Left lobe of liver (tissue), 2 donors: ENCODE data around the gene RIBC2. TPM values are rescaled to one million over a fixed set of nuclear protein-coding genes. Genes with fewer than 3 reads are reported as not detected.
"Not testable (repeated sequence)": the region's sequence is repeated elsewhere in the genome, so short reads cannot be mapped to it uniquely, and the experiment has no call there.

Experiments
- ATAC-seq: fragments of 200-7000 bp; cut with Tn5 transposase; one replicate; pipeline ENCODE4 v1.9.1; 2020; ENCODE audit warnings: mild to moderate bottlenecking, moderate library complexity
- DNase-seq: peaks from one replicate; pipeline ENCODE4 v3.0.0-alpha.2; 2020; ENCODE audit warnings: low spot score
- total RNA-seq: library from RNA; stranded (reverse); gene quantifications from one replicate; pipeline ENCODE4 v1.2.1, GENCODE V29; 2021
- donor health status: DM: no; HTN: no; CAD: no; lungs with moderate emphysema.
- donor health status: DM: no; HTN: yes; CAD: no.

RIBC2 gene
- total RNA-seq, 1 donor from 2014 or later = not detected

DNA sequence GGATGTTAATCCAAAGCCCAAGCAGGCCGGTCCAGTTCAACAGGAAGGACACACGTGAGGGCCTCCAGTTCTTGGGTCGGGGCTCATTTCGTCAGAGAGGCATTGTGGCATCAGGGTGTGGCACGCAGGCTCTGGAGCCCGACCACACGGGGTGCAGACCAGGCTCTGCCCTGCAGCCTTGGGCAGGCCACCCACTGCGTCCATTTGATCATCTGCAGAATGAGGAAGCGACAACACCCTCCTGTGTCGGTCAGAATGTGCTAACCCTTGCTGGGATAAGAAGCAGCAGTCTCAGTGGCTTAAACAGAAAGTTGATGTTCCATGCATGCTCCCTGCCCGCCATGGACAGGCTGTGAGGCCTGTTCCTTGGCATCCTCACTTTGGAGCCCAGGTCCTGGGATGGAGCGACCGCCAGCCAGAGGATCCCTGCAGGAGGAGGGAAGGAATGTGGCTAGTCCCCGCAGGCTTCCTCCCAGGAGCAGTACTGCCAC, 10.8 kb downstream of the RIBC2 start:
- ATAC-seq (no peak), DNase-seq (peak; percentile 42)

DNA sequence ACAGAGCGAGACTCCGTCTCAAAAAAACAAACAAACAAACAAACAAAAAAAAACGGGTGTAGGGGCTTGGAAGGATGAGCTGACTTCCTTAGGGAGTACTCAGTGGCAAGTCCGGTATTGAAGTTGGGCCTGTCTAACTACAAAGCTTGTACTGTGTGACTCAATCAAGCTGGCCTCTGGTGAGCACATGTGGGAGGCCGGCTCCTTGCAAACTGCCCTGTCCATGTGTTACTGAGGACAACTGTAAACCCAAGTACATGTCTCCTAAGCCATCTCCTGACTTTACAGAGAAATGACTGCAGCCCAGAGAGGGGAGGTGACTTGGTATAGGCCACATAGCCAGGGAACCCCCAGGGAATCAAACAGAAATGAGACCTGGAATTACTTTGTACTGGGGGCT, 11.6 kb downstream of the RIBC2 start:
- ATAC-seq (no peak), DNase-seq (peak; percentile 1)

DNA sequence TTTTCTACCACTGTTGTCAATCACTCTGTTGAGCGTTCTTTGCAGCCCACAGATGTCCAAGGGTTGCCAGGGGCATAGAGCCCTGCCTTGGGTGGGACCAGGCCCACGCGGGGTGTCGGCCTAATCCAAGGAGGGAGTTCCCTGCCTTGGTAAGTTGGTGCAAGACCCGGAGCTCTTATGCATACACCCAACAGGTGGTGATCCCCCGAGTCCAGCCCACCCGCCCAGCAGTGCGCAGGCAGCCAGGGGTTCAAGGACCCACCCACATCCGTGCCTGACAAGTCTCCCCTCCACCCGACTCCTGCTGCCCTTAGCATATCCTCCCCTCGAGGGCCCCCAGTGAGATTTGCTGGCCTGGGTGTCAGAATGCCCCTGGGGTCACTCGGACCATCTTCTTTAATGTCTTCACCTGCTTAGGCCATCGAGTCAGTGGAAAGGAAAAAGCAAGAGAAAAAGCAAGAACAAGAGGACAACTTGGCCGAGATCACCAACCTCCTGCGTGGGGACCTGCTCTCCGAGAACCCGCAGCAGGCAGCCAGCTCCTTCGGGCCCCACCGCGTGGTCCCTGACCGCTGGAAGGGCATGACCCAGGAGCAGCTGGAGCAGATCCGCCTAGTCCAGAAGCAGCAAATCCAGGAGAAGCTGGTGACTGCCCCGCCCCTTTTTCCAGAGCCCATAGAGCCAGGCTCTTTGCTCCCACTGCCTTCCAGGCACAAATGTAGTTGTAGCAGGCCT, 12.2 kb downstream of the RIBC2 start:
- DNase-seq = peak; percentile 28
- no peak for ATAC-seq

DNA sequence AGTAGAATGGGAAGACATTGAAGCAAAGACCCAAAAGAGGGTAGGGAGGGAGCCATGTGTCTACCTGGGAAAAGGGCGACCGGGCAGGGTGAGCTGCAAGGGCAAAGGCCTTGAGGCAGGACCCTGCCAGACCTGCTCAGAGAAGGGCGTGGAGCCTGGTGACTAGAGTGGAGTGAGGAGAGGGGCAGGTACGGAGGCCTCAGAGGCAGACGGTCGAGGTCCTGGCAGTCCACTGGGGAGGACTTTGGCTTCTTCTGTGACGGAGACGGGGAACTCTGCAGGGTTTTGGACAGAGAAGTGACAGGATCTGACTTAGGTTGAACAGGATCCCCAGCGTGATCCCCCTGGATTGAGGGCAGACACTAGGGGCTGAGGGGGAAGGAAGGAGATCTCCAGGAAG, 12.9 kb downstream of the RIBC2 start:
- DNase-seq (no peak), ATAC-seq (no peak)

DNA sequence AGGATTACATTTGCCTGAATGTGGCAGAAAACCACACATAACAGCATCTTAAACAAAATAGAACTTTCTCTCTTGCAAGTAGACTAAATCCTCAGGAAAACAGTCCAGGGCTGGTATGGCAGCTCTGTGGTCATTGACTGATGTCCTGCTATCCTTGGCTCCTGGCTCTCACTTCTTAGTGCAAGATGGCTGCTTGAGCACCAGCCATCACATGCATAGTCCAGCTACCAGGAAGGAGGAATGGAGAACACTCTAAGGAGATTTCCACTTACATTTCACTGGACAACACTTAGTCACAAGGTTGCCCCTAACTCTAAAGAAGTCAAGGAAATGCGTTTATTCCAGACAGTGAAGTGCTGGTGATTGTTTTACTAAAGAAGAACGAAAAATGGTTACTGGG, 13.6 kb downstream of the RIBC2 start:
- DNase-seq (no peak), ATAC-seq (no peak)

DNA sequence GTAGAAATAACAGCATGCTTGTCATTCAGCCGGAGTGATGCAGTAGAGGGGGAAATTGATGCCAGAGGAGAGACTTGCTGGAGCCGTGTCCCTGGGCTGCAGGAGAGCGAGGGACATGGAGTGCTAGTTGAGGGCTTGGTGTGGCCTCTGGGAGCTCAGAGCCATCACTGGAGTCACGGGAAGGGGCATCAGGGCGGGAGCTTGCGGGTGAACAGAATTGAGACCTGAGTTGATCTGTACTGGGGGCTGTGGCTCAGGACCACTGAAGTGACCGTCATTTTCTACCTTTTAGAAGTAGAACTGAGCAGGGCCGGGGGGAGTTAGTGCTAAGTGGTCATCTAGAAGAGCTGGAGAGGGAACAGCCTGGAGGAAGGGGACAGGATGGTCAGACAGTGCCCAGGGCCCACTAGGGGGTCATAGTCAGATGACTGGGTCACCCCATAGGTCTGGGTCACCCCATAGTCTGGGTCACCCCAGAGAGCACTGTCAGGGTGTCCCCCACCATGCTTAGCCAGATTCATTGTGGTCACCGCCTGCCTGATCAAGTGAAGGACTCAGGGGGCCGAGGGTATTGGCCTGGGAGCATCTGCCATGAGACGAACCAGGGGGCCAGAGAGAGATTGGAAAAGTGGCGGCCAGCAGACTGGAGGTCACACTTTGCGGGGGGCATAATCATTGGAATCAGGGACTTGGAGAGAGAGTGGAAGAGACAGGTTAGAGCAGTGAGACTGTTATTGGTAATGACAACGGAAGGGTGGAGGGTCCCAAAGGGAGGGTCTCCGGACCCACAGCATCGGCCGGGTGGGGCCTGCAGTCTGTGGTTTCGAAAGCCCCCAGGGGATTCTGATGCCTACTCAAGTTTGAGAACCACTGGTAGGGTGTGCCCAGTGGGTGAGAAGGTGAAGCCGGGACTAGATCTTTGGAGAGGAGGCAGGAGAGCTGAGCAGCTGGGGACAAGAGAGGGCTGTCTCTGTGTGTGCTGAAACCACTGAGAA, 15.2 kb downstream of the RIBC2 start:
- no peak for DNase-seq
- ATAC-seq = no peak

DNA sequence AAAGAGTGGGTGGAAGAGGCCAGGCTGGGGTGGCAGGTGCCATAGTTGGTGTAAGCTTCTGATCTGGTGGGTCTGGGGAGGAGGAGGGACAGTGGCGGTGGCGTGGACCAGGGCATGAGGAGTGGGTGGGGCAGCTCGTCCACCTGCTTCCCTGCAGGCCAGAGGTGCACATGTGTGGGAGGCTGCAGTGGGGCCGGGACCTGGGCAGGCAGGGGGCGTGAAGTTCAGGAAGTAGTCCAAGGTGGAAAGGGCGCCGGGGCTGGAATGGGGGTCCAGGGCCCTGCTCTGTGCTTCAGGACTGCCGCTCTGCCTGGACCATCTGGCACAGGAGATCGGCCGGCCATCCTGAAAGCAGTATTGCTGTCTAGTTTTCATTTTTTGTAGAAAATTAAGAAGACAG, 15.9 kb downstream of the RIBC2 start:
- DNase-seq = no peak
- no peak for ATAC-seq

DNA sequence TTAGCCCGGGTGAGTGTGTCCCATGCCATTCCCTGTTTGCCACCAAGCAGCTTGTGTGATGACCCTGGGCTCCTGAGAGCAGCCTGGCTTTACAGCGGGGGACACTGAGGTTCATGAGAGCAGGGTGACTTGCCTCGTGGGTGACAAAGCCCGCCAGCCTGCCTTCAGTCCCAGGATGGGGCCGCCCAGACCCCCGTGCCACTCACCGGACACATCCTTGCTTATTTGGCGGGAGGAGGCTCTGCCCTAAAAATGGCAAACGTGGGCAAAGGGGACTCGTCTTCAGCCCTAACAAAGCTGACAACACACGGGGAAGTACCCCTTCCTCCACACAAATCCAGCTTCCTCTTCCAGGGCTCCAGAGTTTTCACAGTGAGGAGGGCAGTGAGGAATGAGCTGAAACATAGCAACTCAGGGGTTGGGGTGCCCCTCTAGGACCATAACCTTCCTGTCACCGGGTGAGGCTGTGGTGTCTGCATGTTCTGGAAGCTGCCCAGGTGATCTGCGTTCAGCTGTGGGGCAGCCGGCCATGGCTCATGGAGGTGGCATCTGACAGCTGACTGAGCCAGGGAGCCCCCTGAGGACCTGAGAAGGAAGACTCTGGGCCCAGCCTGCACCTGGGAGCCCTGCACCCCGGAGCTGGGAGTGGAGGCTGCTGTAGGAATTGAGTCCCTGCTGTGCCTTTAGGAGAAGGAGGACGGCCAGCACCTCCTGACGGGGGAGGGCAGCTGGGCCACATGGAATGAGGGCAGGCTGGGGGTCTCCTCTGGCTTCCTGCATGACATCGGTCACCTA, 16.7 kb downstream of the RIBC2 start:
- DNase-seq (no peak), ATAC-seq (no peak)

DNA sequence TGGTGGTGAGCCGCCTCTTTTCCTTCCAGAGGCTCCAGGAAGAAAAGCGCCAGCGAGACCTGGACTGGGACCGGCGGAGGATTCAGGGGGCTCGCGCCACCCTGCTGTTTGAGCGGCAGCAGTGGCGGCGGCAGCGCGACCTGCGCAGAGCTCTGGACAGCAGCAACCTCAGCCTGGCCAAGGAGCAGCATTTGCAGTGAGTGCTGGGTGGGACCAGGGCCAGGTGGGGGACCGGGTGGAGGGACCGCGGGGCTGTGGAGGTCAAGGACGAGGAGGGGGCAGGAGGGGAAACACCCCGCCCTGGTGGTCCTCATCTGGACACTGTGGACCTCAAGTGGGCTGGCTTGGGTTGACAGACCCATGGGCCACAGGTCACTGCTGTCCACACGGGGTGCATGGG, 17.4 kb downstream of the RIBC2 start:
- DNase-seq = no peak

DNA sequence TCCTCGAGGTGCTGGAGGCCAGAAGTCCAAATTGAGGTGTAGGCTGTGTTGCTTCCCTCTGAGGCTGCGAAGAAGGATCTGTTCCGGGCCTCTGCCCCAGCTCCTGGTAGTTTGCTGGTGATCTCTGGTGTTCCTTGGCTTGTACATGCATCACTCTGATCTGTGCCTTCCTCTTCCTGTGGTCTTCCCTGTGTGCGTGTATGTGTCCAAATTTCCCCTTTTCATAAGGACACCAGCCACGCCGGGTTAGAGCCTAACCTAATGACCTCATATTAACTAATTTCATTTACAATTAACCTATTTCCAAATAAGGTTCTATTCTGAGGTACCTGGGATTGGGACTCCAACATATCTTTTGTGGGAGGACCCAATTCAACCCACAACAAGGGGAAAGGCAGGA, 21.5 kb downstream of the RIBC2 start:
- ATAC-seq (no peak), DNase-seq (no peak)

More for the DNA sequence above, 17.4 kb downstream of the RIBC2 start:
- no peak for ATAC-seq

DNA sequence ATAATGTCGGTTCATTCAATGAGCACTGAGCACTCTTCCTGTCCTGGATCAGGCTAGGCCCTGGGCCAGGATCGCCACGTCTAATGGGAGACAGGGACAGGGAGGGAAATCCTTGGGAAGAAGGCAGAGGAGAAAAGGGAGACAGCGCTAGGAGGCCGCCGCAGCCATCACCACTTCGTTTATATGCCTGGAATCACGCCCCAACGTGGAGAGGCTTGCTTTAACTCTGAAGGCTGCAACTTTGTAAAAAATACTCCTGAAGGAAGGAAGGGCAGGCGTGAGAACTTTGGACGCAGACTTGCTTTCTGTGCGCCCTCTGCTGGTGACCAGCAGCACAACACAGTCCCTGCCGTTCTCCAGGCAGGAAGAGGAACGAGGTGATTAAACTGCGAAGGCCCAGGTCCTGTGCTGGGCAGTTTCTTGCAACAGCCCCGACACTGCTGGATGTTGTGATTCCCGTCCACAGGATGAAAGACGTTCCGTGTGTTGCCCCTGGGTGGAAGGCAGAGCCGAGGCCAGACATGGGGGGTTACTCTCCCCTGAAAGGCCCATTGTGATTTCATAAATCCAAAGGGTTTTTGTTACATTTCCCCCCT, 22.1 kb downstream of the RIBC2 start:
- peak; percentile 88 for DNase-seq
- peak; percentile 100 for ATAC-seq

DNA sequence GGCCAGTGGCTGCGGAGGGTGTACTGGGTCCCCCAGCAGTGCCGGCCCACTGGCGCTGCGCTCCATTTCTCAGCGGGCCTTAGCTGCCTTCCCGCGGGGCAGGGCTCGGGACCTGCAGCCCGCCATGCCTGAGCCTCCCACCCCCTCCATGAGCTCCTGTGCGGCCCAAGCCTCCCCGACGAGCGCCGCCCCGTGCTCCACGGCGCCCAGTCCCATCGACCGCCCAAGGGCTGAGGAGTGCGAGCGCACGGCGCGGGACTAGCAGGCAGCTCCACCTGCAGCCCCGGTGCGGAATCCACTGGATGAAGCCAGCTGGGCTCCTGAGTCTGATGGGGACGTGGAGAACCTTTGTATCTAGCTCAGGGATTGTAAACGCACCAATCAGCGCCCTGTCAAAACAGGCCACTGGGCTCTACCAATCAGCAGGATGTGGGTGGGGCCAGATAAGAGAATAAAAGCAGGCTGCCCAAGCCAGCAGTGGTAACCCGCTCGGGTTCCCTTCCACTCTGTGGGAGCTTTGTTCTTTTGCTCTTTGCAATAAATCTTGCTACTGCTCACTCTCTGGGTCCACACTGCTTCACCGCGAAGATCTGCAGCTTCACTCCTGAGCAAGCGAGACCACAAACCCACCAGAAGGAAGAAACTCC, 23.5 kb downstream of the RIBC2 start:
- DNase-seq, ATAC-seq: not testable (repeated sequence)

DNA sequence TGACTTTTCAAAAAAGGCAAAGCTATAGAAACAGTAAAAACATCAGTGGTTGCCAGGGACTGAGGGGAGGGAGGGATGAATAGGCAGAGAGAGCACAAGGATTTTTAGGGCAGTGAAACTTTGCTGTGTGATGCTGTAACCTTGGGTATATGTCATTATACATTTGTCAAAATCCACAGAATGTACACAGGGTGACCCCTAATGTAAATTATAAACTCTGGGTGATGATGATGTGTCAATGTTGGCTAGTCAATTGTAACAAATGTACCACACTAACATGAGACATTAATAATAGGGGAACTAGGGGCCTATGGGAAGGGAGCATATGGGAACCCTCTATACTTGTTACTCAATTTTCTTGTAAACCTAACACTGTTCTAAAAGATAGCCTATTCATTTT, 24.8 kb downstream of the RIBC2 start:
- ATAC-seq = no peak
- DNase-seq = no peak

DNA sequence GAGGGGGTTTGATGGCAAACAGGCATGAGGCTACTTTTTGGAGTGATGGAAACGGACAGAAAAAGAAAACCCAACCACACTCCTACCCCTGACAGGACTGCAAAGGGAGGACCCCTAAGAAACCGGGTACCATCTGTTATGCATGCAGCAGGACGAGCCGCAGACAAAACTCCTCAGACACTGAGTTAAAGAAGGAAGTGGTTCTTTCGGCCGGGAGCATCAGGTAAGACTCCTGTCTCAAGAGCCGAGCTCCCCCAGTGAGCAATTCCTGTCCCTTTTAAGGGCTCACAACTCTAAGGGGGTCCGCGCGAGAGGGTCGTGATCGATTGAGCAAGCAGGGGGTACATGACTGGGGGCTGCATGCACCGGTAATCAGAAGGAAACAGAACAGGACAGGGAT, 27.2 kb downstream of the RIBC2 start:
- DNase-seq, ATAC-seq: not testable (repeated sequence)

DNA sequence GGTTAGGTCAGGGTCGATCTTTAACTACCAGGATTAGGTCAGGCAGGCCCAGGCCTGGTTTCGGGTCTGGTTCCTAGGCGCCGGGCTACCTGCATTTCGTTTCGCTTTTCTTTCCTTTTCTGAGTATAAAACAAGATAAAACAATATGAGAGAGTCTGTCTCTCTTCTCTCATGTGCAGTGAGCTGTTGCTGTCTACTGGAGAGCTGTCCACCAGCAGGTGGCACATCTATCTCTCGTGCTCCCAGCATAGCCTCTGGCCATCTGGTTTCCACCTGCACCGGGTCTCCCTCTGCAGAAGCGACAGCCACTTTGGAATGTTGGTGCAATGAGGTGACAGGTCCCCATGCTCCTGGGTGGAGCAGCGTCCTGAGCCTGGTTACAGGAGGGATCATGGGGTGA, 27.6 kb downstream of the RIBC2 start:
- ATAC-seq = peak; percentile 96
- DNase-seq = peak; percentile 62

DNA sequence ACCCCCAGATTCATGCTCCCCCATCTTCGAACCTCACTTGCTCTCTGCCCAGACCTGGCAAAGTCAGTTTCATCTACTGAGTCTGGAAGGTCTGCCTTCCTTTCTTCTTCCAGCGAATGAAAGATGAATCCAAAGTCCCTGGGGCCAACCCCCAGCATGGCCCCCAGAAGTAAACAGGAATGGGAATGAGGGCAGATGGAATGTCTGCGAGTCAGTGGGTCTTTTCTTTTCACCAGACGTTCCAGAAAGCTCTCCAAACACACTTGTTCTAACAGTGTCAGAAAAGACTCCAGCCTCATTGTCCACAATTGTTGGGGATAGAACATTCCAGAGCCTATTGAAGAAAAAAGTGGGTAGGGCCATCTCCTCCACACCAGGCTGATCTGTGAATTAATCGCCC, 28.6 kb downstream of the RIBC2 start:
- DNase-seq (no peak), ATAC-seq (no peak)

DNA sequence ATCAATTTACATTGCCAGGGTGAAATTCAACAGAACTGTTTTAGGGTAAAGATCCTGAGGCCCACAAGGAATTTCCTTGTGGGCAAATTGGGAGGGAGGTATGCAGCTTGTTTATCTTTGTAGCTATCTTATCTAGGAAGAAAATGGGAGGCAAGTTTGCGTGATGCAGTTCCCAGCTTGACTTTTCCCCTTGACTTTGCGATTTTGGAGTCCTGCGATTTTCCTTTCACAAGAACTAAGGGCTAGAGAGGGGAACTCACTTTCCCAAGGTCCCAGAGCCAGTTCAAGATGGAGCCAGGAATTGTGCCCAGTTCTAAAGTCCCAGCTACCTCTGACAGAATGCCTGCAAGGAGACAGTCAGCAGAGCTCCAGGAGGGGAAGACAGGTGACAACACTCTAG, 30.7 kb downstream of the RIBC2 start:
- DNase-seq (no peak), ATAC-seq (no peak)

DNA sequence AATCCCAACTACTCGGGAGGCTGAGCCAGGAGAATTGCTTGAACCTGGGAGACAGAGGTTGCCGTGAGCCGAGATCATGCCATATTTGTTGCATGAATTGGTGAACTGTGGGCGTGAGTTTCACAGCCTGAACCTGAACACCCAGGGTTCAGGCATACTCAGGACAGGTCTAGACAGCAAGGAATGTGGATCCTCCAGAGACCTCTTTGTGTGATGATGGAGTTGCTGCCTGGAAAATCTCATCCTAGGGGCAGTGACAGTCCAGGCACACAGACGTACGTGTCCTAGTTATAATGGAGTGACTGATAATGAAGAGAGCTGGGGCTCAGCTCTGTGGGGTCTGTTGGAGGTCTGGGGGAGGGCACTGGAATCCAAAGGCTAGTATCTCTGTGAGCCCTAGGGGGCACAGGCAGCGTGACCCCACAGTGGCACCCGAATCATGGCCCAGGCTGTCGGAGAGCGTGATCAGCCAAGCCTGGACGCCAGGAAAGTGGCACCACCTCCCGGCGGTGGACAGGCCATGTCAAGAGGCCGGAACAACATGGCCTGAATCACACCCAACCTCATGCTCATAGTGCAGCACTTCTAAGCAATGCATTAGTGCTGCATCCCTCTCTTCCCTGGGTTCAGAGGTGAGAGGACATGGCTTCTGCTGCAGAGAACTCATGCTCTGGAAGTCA, 31.7 kb downstream of the RIBC2 start:
- DNase-seq (no peak), ATAC-seq (no peak)

DNA sequence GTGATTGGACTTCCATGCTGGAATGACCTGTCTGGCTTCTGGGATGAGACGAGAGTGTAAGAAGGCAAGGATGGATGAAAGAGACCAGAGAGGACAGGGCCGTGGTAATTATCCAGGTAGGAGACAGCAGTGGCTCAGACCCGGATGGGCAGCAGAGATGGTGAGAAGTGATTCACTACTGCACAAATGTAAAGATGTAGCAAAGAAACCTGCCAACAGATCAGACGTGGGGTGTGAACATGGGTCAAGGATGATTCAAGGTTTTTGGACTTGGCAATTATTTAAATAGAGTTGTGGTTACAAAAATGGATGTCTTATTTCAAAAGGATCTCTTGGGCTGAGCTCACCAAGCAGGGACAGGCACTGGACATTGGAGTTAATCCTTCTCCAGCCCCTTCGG, 32.7 kb downstream of the RIBC2 start:
- DNase-seq (no peak), ATAC-seq (no peak)
